Spinal cord (tissue), 10 donors: ENCODE measurements around the gene MIR17HG. TPM values are rescaled to one million over a fixed set of nuclear protein-coding genes. Genes with fewer than 3 reads are reported as not detected.
"Not testable (repeated sequence)": the region's sequence is repeated elsewhere in the genome, so short reads cannot be mapped to it uniquely, and the experiment has no call there.

Experiments
- DNase-seq, 6 donors: peaks; one replicate each; pipeline versions ENCODE4 v3.0.0 to v3.0.0-alpha.2; 2013 to 2015; ENCODE audit warnings: low spot score in 6 of 6, low read depth in 4 of 6
- H3K27ac ChIP-seq: one replicate; pipeline ENCODE4 v1.5.1; 2013; ENCODE audit warnings: low read depth, low read length, control low read depth
- H3K27me3 ChIP-seq: one replicate; pipeline ENCODE4 v1.6.1; 2013; ENCODE audit warnings: low read length; ENCODE audit not compliant: control insufficient read depth, insufficient read depth
- H3K36me3 ChIP-seq: one replicate; pipeline ENCODE4 v1.6.1; 2013; ENCODE audit warnings: low read length; ENCODE audit not compliant: control insufficient read depth, insufficient read depth
- H3K4me1 ChIP-seq: one replicate; pipeline ENCODE4 v1.6.1; 2013; ENCODE audit warnings: low read length; ENCODE audit not compliant: control insufficient read depth, insufficient read depth
- H3K4me3 ChIP-seq: one replicate; pipeline ENCODE4 v1.5.1; 2013; ENCODE audit warnings: low read depth, low read length, control low read depth
- H3K9me3 ChIP-seq: one replicate; pipeline ENCODE4 v1.6.1; 2013; ENCODE audit warnings: low read length; ENCODE audit not compliant: control insufficient read depth, insufficient read depth
- WGBS: methylation state at CpG from one replicate; pipeline ENCODE4 v1.1.5; 2013; ENCODE audit warnings: missing lambda C conversion rate; ENCODE audit not compliant: insufficient coverage; 5-methylcytosine and 5-hydroxymethylcytosine counted together
- polyA plus RNA-seq, 2 donors: library from polyadenylated mRNA; unstranded; fragments of 120-200 nt; gene quantifications; one replicate each; pipeline ENCODE4 v1.2.1, GENCODE V29; 2013; ENCODE audit not compliant: insufficient read length in 2 of 2
- total RNA-seq, 2 donors: library from RNA; depleted of rRNA in 1 of 2; stranded (reverse); fragments of 120-200 nt in 1 of 2; fragments of >200 nt in 1 of 2; gene quantifications; one replicate each; pipeline versions ENCODE4 v1.2.3 to v1.2.4, GENCODE V29; 2013 to 2014
- donor health status: healthy.

The MIR17HG gene
- total and polyA plus RNA-seq, 4 donors = 1.6 to 7.8 (median 3.8) TPM

- no CpG with 5 or more reads among the region's 4 CpGs for WGBS
- no peaks in the 10 kb centered on the region for H3K36me3 ChIP-seq
- DNase-seq = no peak
Observed at GRCh38 chr13:91331047-91331915, 16.2 kb upstream of the MIR17HG start.

GRCh38 chr13:91346062-91346461, 1.4 kb upstream of the MIR17HG start:
- H3K9me3 ChIP-seq = no peaks in the 10 kb centered on the region
- H3K4me1 ChIP-seq = no peaks in the 10 kb centered on the region
- H3K36me3 ChIP-seq = no peaks in the 10 kb centered on the region
- H3K4me3 ChIP-seq = no peak overlapping the region
- no CpG with 5 or more reads among the region's 4 CpGs for WGBS
- DNase-seq = no peak
- no peak overlapping the region for H3K27ac ChIP-seq
- no peaks in the 10 kb centered on the region for H3K27me3 ChIP-seq

More at GRCh38 chr13:91331047-91331915, 16.2 kb upstream of the MIR17HG start:
- Histone ChIP-seq H3K27me3 (no peaks in the 10 kb centered on the region), H3K4me3 (no peak overlapping the region), H3K4me1 (no peaks in the 10 kb centered on the region), H3K9me3 (no peaks in the 10 kb centered on the region), H3K27ac (no peak overlapping the region)

GRCh38 chr13:91346850-91347201, 661 bp upstream of the MIR17HG start:
- no peaks in the 10 kb centered on the region for H3K9me3 ChIP-seq
- no peaks in the 10 kb centered on the region for H3K36me3 ChIP-seq
- peak overlapping the region; percentile 73 for H3K4me3 ChIP-seq
- H3K27me3 ChIP-seq = no peaks in the 10 kb centered on the region
- under 1% methylated on average over 10 of the region's 11 CpGs for WGBS
- DNase-seq = peak in 1 of 6 donors; percentile 19
- H3K27ac ChIP-seq = peak overlapping the region; percentile 81
- no peaks in the 10 kb centered on the region for H3K4me1 ChIP-seq

GRCh38 chr13:91347996-91348905, 764 bp downstream of the MIR17HG start:
- DNase-seq = peak in 3 of 6 donors; percentile 15 to 73 (median 64)
- Histone ChIP-seq H3K4me3 (peak overlapping the region; percentile 73), H3K27me3 (no peaks in the 10 kb centered on the region), H3K27ac (peak overlapping the region; percentile 73), H3K9me3 (no peaks in the 10 kb centered on the region), H3K36me3 (peaks cover 3% of the 10 kb centered on the region), H3K4me1 (no peaks in the 10 kb centered on the region)
- WGBS = under 1% methylated on average over 141 of the region's 141 CpGs

- DNase-seq = peak; percentile 83 to 97 (median 87)
- H3K4me3 ChIP-seq = peak overlapping the region; percentile 74
- H3K9me3 ChIP-seq = no peaks in the 10 kb centered on the region
- H3K4me1 ChIP-seq = no peaks in the 10 kb centered on the region
- WGBS = 0% methylated on average over 43 of the region's 46 CpGs
- peak overlapping the region; percentile 76 for H3K27ac ChIP-seq
- no peaks in the 10 kb centered on the region for H3K27me3 ChIP-seq
- H3K36me3 ChIP-seq = peaks cover 3% of the 10 kb centered on the region
Observed at GRCh38 chr13:91348906-91349435, 1.5 kb downstream of the MIR17HG start.

- H3K27me3 ChIP-seq = no peaks in the 10 kb centered on the region
- no peak overlapping the region for H3K27ac ChIP-seq
- H3K36me3 ChIP-seq = peaks cover 3% of the 10 kb centered on the region
- no peaks in the 10 kb centered on the region for H3K9me3 ChIP-seq
- H3K4me1 ChIP-seq = no peaks in the 10 kb centered on the region
- DNase-seq = no peak
- WGBS = 50% methylated on average over 1 of the region's 5 CpGs
- peak overlapping the region; percentile 74 for H3K4me3 ChIP-seq
Observed at GRCh38 chr13:91349992-91350911, 2.8 kb downstream of the MIR17HG start.

GRCh38 chr13:91351123-91351522, 3.6 kb downstream of the MIR17HG start:
- DNase-seq = no peak
- Histone ChIP-seq H3K4me1 (no peaks in the 10 kb centered on the region), H3K36me3 (peaks cover 3% of the 10 kb centered on the region), H3K27me3 (no peaks in the 10 kb centered on the region), H3K4me3 (no peak overlapping the region), H3K27ac (no peak overlapping the region), H3K9me3 (no peaks in the 10 kb centered on the region)
- 90% methylated on average over 2 of the region's 5 CpGs for WGBS

GRCh38 chr13:91351980-91352379, 4.5 kb downstream of the MIR17HG start:
- no peak for DNase-seq
- no peaks in the 10 kb centered on the region for H3K27me3 ChIP-seq
- H3K27ac ChIP-seq = no peak overlapping the region
- whole genome bisulfite sequencing = no CpG with 5 or more reads among the region's 2 CpGs
- no peak overlapping the region for H3K4me3 ChIP-seq
- H3K4me1 ChIP-seq = no peaks in the 10 kb centered on the region
- H3K9me3 ChIP-seq = no peaks in the 10 kb centered on the region
- peaks cover 3% of the 10 kb centered on the region for H3K36me3 ChIP-seq

GRCh38 chr13:91352891-91353290, 5.4 kb downstream of the MIR17HG start:
- H3K9me3 ChIP-seq, H3K4me1 ChIP-seq, H3K27me3 ChIP-seq, H3K36me3 ChIP-seq, DNase-seq, H3K4me3 ChIP-seq, H3K27ac ChIP-seq: not testable (repeated sequence)
- 96% methylated on average over 5 of the region's 7 CpGs for WGBS
